ENCODE results near the gene LIME1. TPM values are rescaled to one million over a fixed set of nuclear protein-coding genes. Genes with fewer than 3 reads are reported as not detected.

LIME1 gene
- total RNA-seq, 1 experiment from 2014 or later, result 13.5 TPM

DNA sequence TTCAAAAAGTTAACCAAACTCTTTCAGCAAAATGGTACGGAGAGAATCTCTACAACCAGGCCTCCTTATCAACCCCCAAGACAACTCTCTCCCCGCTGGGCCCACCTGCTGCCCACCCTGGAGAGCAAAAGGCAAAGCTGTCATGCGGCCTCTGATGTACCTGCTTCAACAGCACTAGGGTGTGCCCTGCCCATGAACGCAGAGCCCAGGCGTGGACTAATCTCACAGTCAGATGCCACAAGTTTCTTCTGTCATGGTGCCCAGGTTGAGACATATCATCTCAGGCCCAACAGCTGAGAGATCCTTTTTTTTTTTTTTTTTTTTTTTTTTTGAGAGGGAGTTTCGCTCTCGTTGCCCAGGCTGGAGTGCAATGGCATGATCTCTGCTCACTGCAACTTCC lies 29.4 kb downstream of the LIME1 start:
- H2AFZ ChIP-seq (ENCODE audit: low read length), result no peak overlapping the region
- no peaks in the 10 kb centered on the region; the same call in 1 of the 2 replicates for H3K27me3 Mint-ChIP-seq (ENCODE audit: low read depth)
- no peak overlapping the region for H3K14ac ChIP-seq (ENCODE audit: insufficient read depth, low read length)
- H2BK5ac ChIP-seq (ENCODE audit: insufficient read length, low read length), result no peak overlapping the region
- H4K8ac ChIP-seq (replicated peaks; ENCODE audit: insufficient read length, low read depth, low read length), result no peak overlapping the region
- H3K27me3 ChIP-seq (ENCODE audit: insufficient read depth, low read length), result no peaks in the 10 kb centered on the region; the same call in 1 of the 2 replicates
- H3K4me1 ChIP-seq (ENCODE audit: insufficient read depth, low read length), result no peaks in the 10 kb centered on the region
- no peak overlapping the region for H3K18ac ChIP-seq (ENCODE audit: insufficient read length, low read depth, low read length)
- no CpG with 5 or more reads among the region's 7 CpGs for WGBS (ENCODE audit: extremely low coverage, insufficient read length, low lambda C conversion rate)
- H3T11ph ChIP-seq (ENCODE audit: low read length), result no peak overlapping the region
- no peaks in the 10 kb centered on the region for H4K20me1 ChIP-seq (ENCODE audit: control insufficient read depth, insufficient read depth, insufficient read length)
- no peaks in the 10 kb centered on the region for H3K9me3 Mint-ChIP-seq
- no peak overlapping the region for H3K56ac ChIP-seq (ENCODE audit: insufficient read length, low read depth, low read length)
- no peak overlapping the region for H4K5ac ChIP-seq (ENCODE audit: insufficient read length, low read depth, low read length)
- no peaks in the 10 kb centered on the region for H3K23me2 ChIP-seq (ENCODE audit: insufficient read length, low read depth, low read length, poor library complexity, severe bottlenecking)
- H3K79me2 ChIP-seq (ENCODE audit: insufficient read depth, low read length), result no peaks in the 10 kb centered on the region
- no peak overlapping the region for H3K4ac ChIP-seq (ENCODE audit: low read depth, low read length)
- H3K9ac ChIP-seq (ENCODE audit: extremely low read depth, insufficient read length, low read length), result no peak overlapping the region
- H3K9me3 ChIP-seq (ENCODE audit: control insufficient read depth, low read depth, low read length), result no peaks in the 10 kb centered on the region
- no peak overlapping the region for H3K27ac ChIP-seq (ENCODE audit: insufficient read length, low read depth, low read length)
- H3K4me1 Mint-ChIP-seq, result no peaks in the 10 kb centered on the region
- no peak overlapping the region for H4K91ac ChIP-seq (ENCODE audit: insufficient read length, low read depth, low read length)
- peaks cover 1 to 58% (median 31%) of the 10 kb centered on the region in 3 experiments; a peak in 5 of 7 replicates for H3K36me3 Mint-ChIP-seq (ENCODE audit: insufficient read depth in 1 of 3, low read depth in 3 of 3)
- DNase-seq, result no peak
- H2AK5ac ChIP-seq (ENCODE audit: insufficient read length, low read length), result no peak overlapping the region
- no peak overlapping the region for H3K23ac ChIP-seq (ENCODE audit: insufficient read length, low read depth, low read length)
- no peak overlapping the region for H3K4me3 Mint-ChIP-seq
- no peak overlapping the region for H2BK15ac ChIP-seq (ENCODE audit: low read depth, low read length)
- H2BK120ac ChIP-seq (ENCODE audit: low read depth, low read length, poor library complexity, severe bottlenecking), result no peak overlapping the region
- no peak overlapping the region for H2BK20ac ChIP-seq (ENCODE audit: low read depth, low read length, poor library complexity, severe bottlenecking)
- H2BK12ac ChIP-seq (ENCODE audit: insufficient read length, low read depth, low read length), result no peak overlapping the region
- H3K4me2 ChIP-seq (ENCODE audit: insufficient read depth, insufficient read length, low read length), result no peak overlapping the region
- 0 out of 7 replicates have a peak overlapping the region, but pooled peaks of 1 of the 3 experiments have one; percentile 14 for H3K27ac Mint-ChIP-seq
- H3K79me1 ChIP-seq (ENCODE audit: insufficient read depth, low read depth, low read length, poor library complexity, severe bottlenecking), result no peaks in the 10 kb centered on the region
- TF ChIP-seq, protein P1, sequence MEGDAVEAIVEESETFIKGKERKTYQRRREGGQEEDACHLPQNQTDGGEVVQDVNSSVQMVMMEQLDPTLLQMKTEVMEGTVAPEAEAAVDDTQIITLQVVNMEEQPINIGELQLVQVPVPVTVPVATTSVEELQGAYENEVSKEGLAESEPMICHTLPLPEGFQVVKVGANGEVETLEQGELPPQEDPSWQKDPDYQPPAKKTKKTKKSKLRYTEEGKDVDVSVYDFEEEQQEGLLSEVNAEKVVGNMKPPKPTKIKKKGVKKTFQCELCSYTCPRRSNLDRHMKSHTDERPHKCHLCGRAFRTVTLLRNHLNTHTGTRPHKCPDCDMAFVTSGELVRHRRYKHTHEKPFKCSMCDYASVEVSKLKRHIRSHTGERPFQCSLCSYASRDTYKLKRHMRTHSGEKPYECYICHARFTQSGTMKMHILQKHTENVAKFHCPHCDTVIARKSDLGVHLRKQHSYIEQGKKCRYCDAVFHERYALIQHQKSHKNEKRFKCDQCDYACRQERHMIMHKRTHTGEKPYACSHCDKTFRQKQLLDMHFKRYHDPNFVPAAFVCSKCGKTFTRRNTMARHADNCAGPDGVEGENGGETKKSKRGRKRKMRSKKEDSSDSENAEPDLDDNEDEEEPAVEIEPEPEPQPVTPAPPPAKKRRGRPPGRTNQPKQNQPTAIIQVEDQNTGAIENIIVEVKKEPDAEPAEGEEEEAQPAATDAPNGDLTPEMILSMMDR (conservative IDR thresholded peaks at IDR 0.05), result no peak
